ENCODE measurements around the gene HOXB3.

HOXB3 gene

GRCh38 chr17:48551214-48551555, 38.9 kb downstream of the HOXB3 start:
- H3K27ac ChIP-seq, result no peak overlapping the region
- TF ChIP-seq CTCF (IDR thresholded peaks at IDR 0.05) (no peak), ZFX (IDR thresholded peaks at IDR 0.05; ENCODE audit: borderline replicate concordance) (no peak)

- TF ChIP-seq ZFX (IDR thresholded peaks at IDR 0.05; ENCODE audit: borderline replicate concordance), result no peak
- no peak for TF ChIP-seq CTCF (IDR thresholded peaks at IDR 0.05)
- H3K27ac ChIP-seq, result no peak overlapping the region
Observed at GRCh38 chr17:48550502-48551213, 39.4 kb downstream of the HOXB3 start.

- no peak overlapping the region for H3K27ac ChIP-seq
- TF ChIP-seq CTCF (IDR thresholded peaks at IDR 0.05), result no peak
- no peak for TF ChIP-seq ZFX (IDR thresholded peaks at IDR 0.05; ENCODE audit: borderline replicate concordance)
Observed at GRCh38 chr17:48549914-48550501, 40.0 kb downstream of the HOXB3 start.

GRCh38 chr17:48549281-48549630, 40.8 kb downstream of the HOXB3 start:
- no peak for TF ChIP-seq ZFX (IDR thresholded peaks at IDR 0.05; ENCODE audit: borderline replicate concordance)
- TF ChIP-seq CTCF (IDR thresholded peaks at IDR 0.05), result no peak
- no peak overlapping the region for H3K27ac ChIP-seq

- TF ChIP-seq ZFX (IDR thresholded peaks at IDR 0.05; ENCODE audit: borderline replicate concordance) (no peak), CTCF (IDR thresholded peaks at IDR 0.05) (no peak)
- H3K27ac ChIP-seq, result no peak overlapping the region
Observed at GRCh38 chr17:48548523-48549280, 41.3 kb downstream of the HOXB3 start.

- TF ChIP-seq ZFX (IDR thresholded peaks at IDR 0.05; ENCODE audit: borderline replicate concordance) (no peak), CTCF (IDR thresholded peaks at IDR 0.05) (no peak)
- no peak overlapping the region for H3K27ac ChIP-seq
Observed at GRCh38 chr17:48547808-48548522, 42.1 kb downstream of the HOXB3 start.

Measured in 22Rv1 (cell line).